Neural crest cell (in vitro differentiated cells): ENCODE data around the gene ETV4. TPM values are rescaled to one million over a fixed set of nuclear protein-coding genes. Genes with fewer than 3 reads are reported as not detected.
A peak's percentile ranks its signal among the peaks of the same experiment; 100 is the strongest.
"Not testable (repeated sequence)": the region's sequence is repeated elsewhere in the genome, so short reads cannot be mapped to it uniquely, and the experiment has no call there.

ENCODE experiments used
- DNase-seq: peaks from one replicate; pipeline ENCODE4 v3.0.0; 2021; ENCODE audit warnings: low read depth, mixed read lengths, low spot score
- H3K27ac Mint-ChIP-seq: one replicate; pipeline ENCODE4 v1.8.0; 2021; ENCODE audit warnings: mild to moderate bottlenecking, mixed read lengths; ENCODE audit not compliant: unreplicated experiment
- H3K27me3 Mint-ChIP-seq: 2 replicates; pipeline ENCODE4 v1.8.0; 2021; ENCODE audit warnings: low read depth, mild to moderate bottlenecking, mixed read lengths
- H3K36me3 Mint-ChIP-seq: 2 replicates; pipeline ENCODE4 v1.8.0; 2021; ENCODE audit warnings: low read depth, mild to moderate bottlenecking, mixed read lengths
- H3K4me1 Mint-ChIP-seq: 2 replicates; pipeline ENCODE4 v1.8.0; 2021; ENCODE audit warnings: mixed read lengths
- H3K4me3 Mint-ChIP-seq: one replicate; pipeline ENCODE4 v1.8.0; 2021; ENCODE audit warnings: mild to moderate bottlenecking, mixed read lengths
- H3K9me3 Mint-ChIP-seq: 2 replicates; pipeline ENCODE4 v1.8.0; 2021; ENCODE audit warnings: mixed read lengths
- CTCF ChIP-seq: fragments of 200-600 bp; sonication (generic); conservative IDR thresholded peaks from 2 replicates; pipeline ENCODE4 v1.5.0; 2021; ENCODE audit warnings: antibody characterized with exemption, mild to moderate bottlenecking
- total RNA-seq: library from RNA; stranded (reverse); gene quantifications from 2 replicates; pipeline ENCODE4 v1.2.1, GENCODE V29; 2021

ETV4 gene
- total RNA-seq, 1 donor from 2014 or later, result 59.6 TPM

- no peaks in the 10 kb centered on the region for H3K27me3 Mint-ChIP-seq
- peaks cover 9% of the 10 kb centered on the region for H3K36me3 Mint-ChIP-seq
- H3K4me1 Mint-ChIP-seq, result peaks cover 4% of the 10 kb centered on the region
- no peaks in the 10 kb centered on the region for H3K9me3 Mint-ChIP-seq
- no peak overlapping the region for H3K4me3 Mint-ChIP-seq
- TF ChIP-seq CTCF, result no peak
- DNase-seq, result no peak
- no peak overlapping the region for H3K27ac Mint-ChIP-seq
Measured at GRCh38 chr17:43517161-43517560, 29.0 kb downstream of the ETV4 start.

- Mint-ChIP-seq H3K36me3 (peaks cover 6% of the 10 kb centered on the region), H3K4me3 (no peak overlapping the region), H3K9me3 (no peaks in the 10 kb centered on the region), H3K4me1 (peaks cover 2% of the 10 kb centered on the region), H3K27ac (no peak overlapping the region), H3K27me3 (no peaks in the 10 kb centered on the region)
- no peak for TF ChIP-seq CTCF
- no peak for DNase-seq
Measured at GRCh38 chr17:43515656-43516055, 30.5 kb downstream of the ETV4 start.

- H3K27ac Mint-ChIP-seq, H3K9me3 Mint-ChIP-seq, H3K4me1 Mint-ChIP-seq, H3K27me3 Mint-ChIP-seq, H3K4me3 Mint-ChIP-seq, DNase-seq: not testable (repeated sequence)
- peaks cover 12% of the 10 kb centered on the region for H3K36me3 Mint-ChIP-seq
Measured at GRCh38 chr17:43511199-43511598, 34.9 kb downstream of the ETV4 start.

- not testable (repeated sequence) for H3K9me3 Mint-ChIP-seq, H3K4me1 Mint-ChIP-seq, DNase-seq, H3K4me3 Mint-ChIP-seq, H3K27me3 Mint-ChIP-seq, H3K27ac Mint-ChIP-seq
- peaks cover 11% of the 10 kb centered on the region for H3K36me3 Mint-ChIP-seq
Measured at GRCh38 chr17:43509440-43509839, 36.7 kb downstream of the ETV4 start.

- no peaks in the 10 kb centered on the region for H3K9me3 Mint-ChIP-seq
- DNase-seq, result no peak
- no peak for TF ChIP-seq CTCF
- H3K4me3 Mint-ChIP-seq, result no peak overlapping the region
- no peak overlapping the region for H3K27ac Mint-ChIP-seq
- H3K36me3 Mint-ChIP-seq, result peaks cover 17% of the 10 kb centered on the region
- no peaks in the 10 kb centered on the region for H3K27me3 Mint-ChIP-seq
- H3K4me1 Mint-ChIP-seq, result no peaks in the 10 kb centered on the region
Measured at GRCh38 chr17:43490621-43491020, 55.5 kb downstream of the ETV4 start.

- DNase-seq, result peak; percentile 99
- TF ChIP-seq CTCF, result peak; percentile 100
- Mint-ChIP-seq H3K4me3 (peak within 1 kb of the TSS; percentile 100), H3K27me3 (no peaks in the 10 kb centered on the region), H3K9me3 (no peaks in the 10 kb centered on the region), H3K27ac (peak within 1 kb of the TSS; percentile 99), H3K36me3 (no peaks in the 10 kb centered on the region), H3K4me1 (peaks cover 18% of the 10 kb centered on the region)
Measured at GRCh38 chr17:43483674-43484551, 62.2 kb downstream of the ETV4 start, which contains the start of gene DHX8. DHX8 (plus strand) TSS chr17:43483975; CDS start chr17:43484038, 63 bp downstream.
